Choroid plexus epithelial cell (primary cell): Measurements from ENCODE around the gene DNAH1.

Experiments used
- DNase-seq: peaks from one replicate; pipeline ENCODE4 v3.0.0-alpha.2; 2010; ENCODE audit warnings: low read depth
- H3K4me3 ChIP-seq: 2 replicates; pipeline ENCODE4 v1.5.1; 2011; ENCODE audit warnings: low read depth, mild to moderate bottlenecking, control low read depth, low read length, moderate library complexity
- CTCF ChIP-seq: conservative IDR thresholded peaks from 2 replicates; pipeline ENCODE4 v1.5.1; 2011; ENCODE audit warnings: low read depth, mild to moderate bottlenecking, control low read depth, inconsistent platforms, low read length, moderate library complexity

DNAH1 gene

DNA sequence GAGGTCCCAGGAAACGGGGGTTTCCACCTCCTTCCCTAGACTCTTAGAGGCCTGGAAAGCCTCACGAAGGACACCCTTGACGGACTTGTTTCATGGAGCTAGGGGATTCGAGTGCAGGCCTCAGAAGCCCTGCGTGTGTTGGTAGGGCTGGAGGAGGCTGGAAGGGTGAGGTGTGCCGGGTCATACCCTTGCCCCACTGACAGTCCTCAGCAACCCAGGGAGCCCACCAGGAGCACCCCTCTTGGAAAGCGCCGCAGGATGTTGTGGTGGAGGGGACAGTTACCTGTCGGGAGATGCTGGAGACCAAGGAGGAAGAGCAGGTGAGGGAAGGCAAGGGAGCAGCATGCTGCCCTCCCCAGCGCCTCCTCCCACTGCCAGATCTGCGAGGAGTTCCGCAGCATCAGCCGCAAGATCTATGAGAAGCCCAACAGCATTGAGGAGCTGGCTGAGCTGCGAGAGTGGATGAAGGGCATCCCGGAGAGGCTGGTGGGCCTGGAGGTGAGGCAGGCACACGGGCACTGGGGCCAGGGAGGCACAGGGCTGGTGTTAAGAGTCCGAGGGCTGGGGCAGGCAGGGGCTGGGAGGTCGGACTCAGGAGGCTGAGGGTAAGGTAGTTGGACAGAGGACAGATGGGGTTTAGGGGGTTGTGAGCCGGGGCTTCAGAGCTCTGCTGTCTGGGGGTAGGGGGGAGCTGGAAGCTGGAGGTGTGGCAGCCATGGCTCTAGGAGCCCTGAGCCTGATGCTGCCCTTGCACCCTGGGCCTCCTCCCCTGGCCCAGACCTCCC lies 33.7 kb downstream of the DNAH1 start:
- no peak for TF ChIP-seq CTCF
- no peak overlapping the region for H3K4me3 ChIP-seq
- DNase-seq = no peak

DNA sequence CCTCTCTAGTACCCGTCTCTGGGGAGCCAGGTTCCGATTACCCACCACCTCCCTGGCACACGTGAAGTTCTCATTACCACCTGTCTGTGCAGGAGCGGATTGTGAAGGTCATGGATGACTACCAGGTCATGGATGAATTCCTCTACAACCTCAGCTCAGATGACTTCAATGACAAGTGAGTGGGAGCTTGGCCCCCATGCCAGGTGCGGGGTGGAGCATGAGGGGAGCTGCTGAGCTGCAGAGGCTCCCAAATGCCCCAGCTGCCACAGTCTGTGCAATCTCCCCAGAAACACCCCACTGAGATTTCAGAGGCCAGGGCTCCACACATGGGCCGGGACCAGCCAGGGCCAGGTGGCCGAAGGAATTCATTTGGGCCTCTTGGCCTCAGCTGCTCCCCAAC lies 34.3 kb downstream of the DNAH1 start:
- no peak for TF ChIP-seq CTCF
- DNase-seq = no peak
- no peak overlapping the region for H3K4me3 ChIP-seq

DNA sequence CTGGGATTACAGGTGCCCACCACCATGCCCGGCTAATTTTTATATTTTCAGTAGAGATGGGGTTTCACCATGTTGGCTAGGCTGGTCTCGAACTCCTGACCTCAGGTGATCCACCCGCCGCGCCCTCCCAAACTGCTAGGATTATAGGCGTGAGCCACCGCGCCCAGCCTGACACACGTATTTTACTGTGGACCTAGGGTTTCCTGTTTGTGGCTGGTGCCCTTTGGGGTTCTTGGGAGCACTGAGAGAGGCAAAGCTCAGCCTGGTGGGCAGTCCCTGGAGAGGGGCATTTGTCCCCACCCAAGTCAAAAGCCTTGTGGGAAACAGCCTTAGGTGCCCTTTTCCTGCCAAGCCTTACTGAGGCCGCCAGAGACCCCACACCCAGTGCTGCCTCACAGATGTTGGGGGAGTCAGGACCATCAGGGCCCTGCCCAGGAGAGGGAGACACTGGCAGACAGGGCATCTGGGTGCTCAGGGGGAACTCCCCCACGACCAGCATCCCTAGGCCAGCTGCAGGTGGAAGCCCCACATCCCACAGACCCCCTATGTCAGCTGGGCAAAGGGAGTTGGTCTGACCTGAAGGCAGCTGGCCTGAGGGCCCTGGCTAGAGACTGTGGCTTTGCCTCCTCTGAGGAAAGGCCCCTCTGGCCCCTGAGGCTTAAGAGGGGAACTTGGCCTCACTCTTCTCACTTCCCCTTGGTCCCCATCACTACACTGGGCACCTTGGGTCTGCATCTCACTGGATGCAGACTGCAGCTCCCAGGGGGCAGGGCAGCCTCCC lies 35.1 kb downstream of the DNAH1 start:
- no peak for DNase-seq
- no peak overlapping the region for H3K4me3 ChIP-seq
- no peak for TF ChIP-seq CTCF

- no peak for TF ChIP-seq CTCF
- H3K4me3 ChIP-seq = no peak overlapping the region
- DNase-seq = no peak
These were observed 35.7 kb downstream of the DNAH1 start for GRCh38 chr3:52351762-52352368.

GRCh38 chr3:52352566-52352965 lies 36.4 kb downstream of the DNAH1 start:
- TF ChIP-seq CTCF = no peak
- no peak overlapping the region for H3K4me3 ChIP-seq
- no peak for DNase-seq

DNA sequence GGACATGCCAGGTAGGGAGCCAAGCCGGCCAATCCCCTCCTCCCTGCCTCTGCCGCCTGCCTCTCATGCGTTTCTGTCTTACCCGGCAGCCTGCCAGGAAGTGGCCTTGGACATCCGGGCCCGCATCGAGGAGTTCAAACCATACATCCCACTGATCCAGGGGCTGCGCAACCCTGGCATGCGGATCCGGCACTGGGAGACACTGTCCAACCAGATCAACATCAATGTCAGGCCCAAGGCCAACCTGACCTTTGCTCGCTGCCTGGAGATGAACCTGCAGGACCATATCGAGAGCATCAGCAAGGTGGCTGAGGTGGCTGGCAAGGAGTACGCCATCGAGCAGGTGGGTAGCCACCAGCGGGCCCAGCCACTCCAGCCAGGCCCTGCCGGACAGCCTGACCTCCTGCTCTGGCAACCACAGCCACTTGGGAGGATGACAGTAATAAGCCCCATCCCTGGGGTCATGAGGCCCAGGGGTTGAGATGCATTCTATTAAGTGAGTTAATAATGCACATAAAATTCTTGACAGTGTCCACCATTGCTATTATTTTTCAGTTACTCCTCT lies 37.3 kb downstream of the DNAH1 start:
- DNase-seq = no peak
- no peak for TF ChIP-seq CTCF
- H3K4me3 ChIP-seq = no peak overlapping the region
